Lung (tissue), 12 donors: ENCODE measurements around the gene MERTK. TPM values are rescaled to one million over a fixed set of nuclear protein-coding genes. Genes with fewer than 3 reads are reported as not detected.

Experiments
- ATAC-seq: fragments of 200-7000 bp; cut with Tn5 transposase; one replicate; pipeline ENCODE4 v1.9.1; 2020; ENCODE audit warnings: moderate number of reproducible peaks; ENCODE audit not compliant: insufficient read depth, low FRiP score
- DNase-seq, 3 donors: peaks; one replicate each; pipeline ENCODE4 v3.0.0-alpha.2; 2013 to 2017
- H3K27ac ChIP-seq, 2 donors: one replicate each; pipeline ENCODE4 v1.5.1; 2013; ENCODE audit warnings: mild to moderate bottlenecking in 2 of 2, moderate library complexity in 2 of 2, control low read depth in 1 of 2, inconsistent platforms in 1 of 2, low read depth in 1 of 2, low read length in 1 of 2
- H3K27me3 ChIP-seq, 3 donors: one replicate each; pipeline ENCODE4 v1.5.1; 2013; ENCODE audit warnings: low read length in 2 of 3; ENCODE audit not compliant: control insufficient read depth in 3 of 3, insufficient read depth in 3 of 3
- H3K36me3 ChIP-seq, 4 donors: one replicate each; pipeline ENCODE4 v1.5.1; 2013; ENCODE audit warnings: low read length in 4 of 4, mild to moderate bottlenecking in 1 of 4, moderate library complexity in 1 of 4; ENCODE audit not compliant: control insufficient read depth in 4 of 4, insufficient read depth in 4 of 4
- H3K4me1 ChIP-seq, 5 donors: one replicate each; pipeline ENCODE4 v1.5.1; 2013; ENCODE audit warnings: low read length in 5 of 5, mild to moderate bottlenecking in 2 of 5, moderate library complexity in 1 of 5; ENCODE audit not compliant: control insufficient read depth in 5 of 5, insufficient read depth in 5 of 5
- H3K4me3 ChIP-seq: one replicate; pipeline ENCODE4 v1.5.1; 2013; ENCODE audit warnings: mild to moderate bottlenecking, control low read depth, moderate library complexity
- H3K9ac ChIP-seq, 2 donors: one replicate each; pipeline ENCODE4 v1.5.1; 2013; ENCODE audit warnings: low read length in 2 of 2, control low read depth in 1 of 2; ENCODE audit not compliant: insufficient read depth in 1 of 2
- H3K9me3 ChIP-seq, 4 donors: one replicate each; pipeline ENCODE4 v1.5.1; 2013; ENCODE audit warnings: low read length in 3 of 4, mild to moderate bottlenecking in 1 of 4, moderate library complexity in 1 of 4; ENCODE audit not compliant: control insufficient read depth in 4 of 4, insufficient read depth in 3 of 4
- CTCF ChIP-seq: IDR thresholded peaks from 2 replicates; pipeline ENCODE4 v1.5.1; 2012; ENCODE audit warnings: mild to moderate bottlenecking; ENCODE audit errors: control extremely low read depth, extremely low read depth
- WGBS, 2 donors: extraction: QIAGEN DNeasy Blood & Tissue Kit; methylation state at CpG; one replicate each; pipeline ENCODE4 v1.1.7; 2013; 5-methylcytosine and 5-hydroxymethylcytosine counted together
- polyA plus RNA-seq, 2 donors: library from polyadenylated mRNA; stranded (reverse); fragments of 200-250 nt; gene quantifications; one replicate each; pipeline ENCODE4 v1.2.1, GENCODE V29; 2013
- total RNA-seq, 2 donors: library from RNA; depleted of rRNA in 1 of 2; stranded (reverse); fragments of >200 nt in 1 of 2; gene quantifications; one replicate each; pipeline ENCODE4 v1.2.1, GENCODE V29; 2014 to 2021
- donor health status: control.
- donor health status: control.
- donor health status: Bipolar disorder and iron deficiency.
- donor health status: healthy.
- donor health status: DM: yes; HTN: yes; CAD: no.

Gene MERTK
- total and polyA plus RNA-seq, 4 donors: 5.5 to 33.1 (median 22.4) TPM

GRCh38 chr2:111975053-111975552 lies 76.7 kb downstream of the MERTK start:
- WGBS, 2 donors: 56 to 64% methylated on average over 11 of the region's 11 CpGs
- TF ChIP-seq CTCF: no peak
- H3K4me3 ChIP-seq: no peak overlapping the region
- no peak overlapping the region for H3K9ac ChIP-seq
- H3K36me3 ChIP-seq: peaks cover 0 to 6% (median 0%) of the 10 kb centered on the region in 4 donors
- no peak for ATAC-seq
- peaks cover 0 to 2% (median under 1%) of the 10 kb centered on the region in 4 donors for H3K9me3 ChIP-seq
- no peaks in the 10 kb centered on the region for H3K27me3 ChIP-seq
- H3K4me1 ChIP-seq: peaks cover 0 to 6% (median 0%) of the 10 kb centered on the region in 5 donors
- no peak overlapping the region for H3K27ac ChIP-seq
- peak in 2 of 3 donors; percentile 15 to 35 for DNase-seq

GRCh38 chr2:111975819-111976218 lies 77.4 kb downstream of the MERTK start:
- no peak overlapping the region for H3K4me3 ChIP-seq
- peaks cover 0 to 6% (median 0%) of the 10 kb centered on the region in 5 donors for H3K4me1 ChIP-seq
- no peaks in the 10 kb centered on the region for H3K27me3 ChIP-seq
- H3K9me3 ChIP-seq: peaks cover 0 to 2% (median under 1%) of the 10 kb centered on the region in 4 donors
- ATAC-seq: no peak
- peaks cover 0 to 6% (median 0%) of the 10 kb centered on the region in 4 donors for H3K36me3 ChIP-seq
- no peak overlapping the region for H3K9ac ChIP-seq
- DNase-seq: no peak
- TF ChIP-seq CTCF: no peak
- H3K27ac ChIP-seq: no peak overlapping the region
- 88 to 90% methylated on average over 6 of the region's 6 CpGs for WGBS, 2 donors

DNA sequence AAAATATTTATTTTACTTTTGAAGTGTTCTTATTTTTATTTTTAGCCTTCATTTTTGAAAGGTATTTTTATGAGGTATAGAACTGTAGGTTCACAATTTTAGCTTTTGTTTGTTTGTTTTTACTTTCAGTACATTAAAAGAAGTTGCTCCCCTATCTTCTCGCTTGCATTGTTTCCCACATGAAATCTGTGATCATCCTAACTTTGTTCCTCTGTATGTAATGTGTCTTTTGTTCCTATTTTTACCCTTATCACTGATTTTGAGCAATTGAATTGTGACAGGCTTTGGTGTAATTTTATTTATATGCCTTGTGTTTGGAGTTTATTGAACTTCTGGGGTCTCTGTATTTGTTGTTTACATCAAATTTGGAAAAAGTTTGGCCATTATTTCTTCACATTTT lies 78.8 kb downstream of the MERTK start:
- DNase-seq (no peak), ATAC-seq (no peak)
- TF ChIP-seq CTCF: no peak
- Histone ChIP-seq H3K27me3 (no peaks in the 10 kb centered on the region), H3K27ac (no peak overlapping the region), H3K4me3 (no peak overlapping the region), H3K36me3 (peaks cover 0 to 6% (median 3%) of the 10 kb centered on the region in 4 donors), H3K4me1 (peaks cover 0 to 6% (median 0%) of the 10 kb centered on the region in 5 donors), H3K9ac (no peak overlapping the region), H3K9me3 (peaks cover 0 to 2% (median under 1%) of the 10 kb centered on the region in 4 donors)
- WGBS, 2 donors: 98 to 100% methylated on average over 1 of the region's 1 CpG
